ENCODE data around the gene C1RL.

DNA sequence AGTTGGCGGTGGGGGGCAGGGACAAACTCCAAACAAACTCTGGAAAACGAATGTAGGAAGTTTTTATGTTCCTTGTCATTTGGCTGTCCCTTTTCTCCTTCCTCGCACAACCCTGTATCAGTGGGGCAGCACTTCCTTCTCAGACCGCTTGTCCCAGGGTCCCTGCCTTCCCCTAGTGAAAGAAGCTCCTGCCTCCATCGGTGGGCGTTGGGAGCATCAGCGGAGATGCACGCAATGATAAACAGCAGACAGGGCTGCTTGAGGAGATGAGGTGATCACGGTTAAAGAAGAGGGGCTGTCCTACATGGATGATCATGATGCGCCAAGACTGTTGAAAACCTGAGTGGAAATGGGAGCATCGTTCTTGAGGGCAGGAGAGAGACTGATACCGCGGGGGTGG, 47.9 kb downstream of the C1RL start:
- TF ChIP-seq, protein P1, sequence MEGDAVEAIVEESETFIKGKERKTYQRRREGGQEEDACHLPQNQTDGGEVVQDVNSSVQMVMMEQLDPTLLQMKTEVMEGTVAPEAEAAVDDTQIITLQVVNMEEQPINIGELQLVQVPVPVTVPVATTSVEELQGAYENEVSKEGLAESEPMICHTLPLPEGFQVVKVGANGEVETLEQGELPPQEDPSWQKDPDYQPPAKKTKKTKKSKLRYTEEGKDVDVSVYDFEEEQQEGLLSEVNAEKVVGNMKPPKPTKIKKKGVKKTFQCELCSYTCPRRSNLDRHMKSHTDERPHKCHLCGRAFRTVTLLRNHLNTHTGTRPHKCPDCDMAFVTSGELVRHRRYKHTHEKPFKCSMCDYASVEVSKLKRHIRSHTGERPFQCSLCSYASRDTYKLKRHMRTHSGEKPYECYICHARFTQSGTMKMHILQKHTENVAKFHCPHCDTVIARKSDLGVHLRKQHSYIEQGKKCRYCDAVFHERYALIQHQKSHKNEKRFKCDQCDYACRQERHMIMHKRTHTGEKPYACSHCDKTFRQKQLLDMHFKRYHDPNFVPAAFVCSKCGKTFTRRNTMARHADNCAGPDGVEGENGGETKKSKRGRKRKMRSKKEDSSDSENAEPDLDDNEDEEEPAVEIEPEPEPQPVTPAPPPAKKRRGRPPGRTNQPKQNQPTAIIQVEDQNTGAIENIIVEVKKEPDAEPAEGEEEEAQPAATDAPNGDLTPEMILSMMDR (IDR thresholded peaks at IDR 0.05; ENCODE audit: borderline replicate concordance, extremely low read depth, low read length, poor library complexity, severe bottlenecking) = no peak
- TF ChIP-seq EZH2 (IDR thresholded peaks at IDR 0.05; ENCODE audit: borderline replicate concordance, low read depth, low read length, severe bottlenecking) = no peak

Measured in DND-41 (cell line).